Neutrophil (primary cell): ENCODE data around the gene DCST1.

Source experiments
- H3K27ac ChIP-seq: fragments of 200-600 bp; sonication (generic); 2 replicates; pipeline ENCODE4 v1.5.1; 2016; ENCODE audit warnings: mild to moderate bottlenecking, moderate library complexity
- H3K27me3 ChIP-seq: fragments of 200-600 bp; sonication (generic); 2 replicates; pipeline ENCODE4 v1.6.0; 2016; ENCODE audit warnings: mild to moderate bottlenecking
- H3K36me3 ChIP-seq: fragments of 200-600 bp; sonication (generic); 2 replicates; pipeline ENCODE4 v1.5.1; 2017
- H3K4me1 ChIP-seq, 2 experiments: fragments of 200-600 bp in 1 of 2; sonication (generic) in 1 of 2; 1 replicate in 1 of 2; 2 replicates in 1 of 2; pipeline versions ENCODE4 v1.5.1 to v1.6.1; 2013 to 2016; ENCODE audit warnings: low read depth in 1 of 2, low read length in 1 of 2, mild to moderate bottlenecking in 1 of 2, moderate library complexity in 1 of 2; ENCODE audit not compliant: control insufficient read depth in 1 of 2, insufficient read depth in 1 of 2
- H3K4me3 ChIP-seq, 2 experiments: fragments of 200-600 bp in 1 of 2; sonication (generic) in 1 of 2; 1 replicate in 1 of 2; 2 replicates in 1 of 2; pipeline ENCODE4 v1.5.1; 2013 to 2016; ENCODE audit warnings: low read depth in 1 of 2, low read length in 1 of 2, mild to moderate bottlenecking in 1 of 2, moderate library complexity in 1 of 2
- H3K9me3 ChIP-seq: fragments of 200-600 bp; sonication (generic); 2 replicates; pipeline ENCODE4 v1.5.1; 2016
- TF ChIP-seq, protein P1 (sequence below): fragments of 200-600 bp; sonication (generic); IDR thresholded peaks from 2 replicates; pipeline ENCODE4 v1.5.1; 2016; ENCODE audit warnings: antibody characterized with exemption

The DCST1 gene

DNA sequence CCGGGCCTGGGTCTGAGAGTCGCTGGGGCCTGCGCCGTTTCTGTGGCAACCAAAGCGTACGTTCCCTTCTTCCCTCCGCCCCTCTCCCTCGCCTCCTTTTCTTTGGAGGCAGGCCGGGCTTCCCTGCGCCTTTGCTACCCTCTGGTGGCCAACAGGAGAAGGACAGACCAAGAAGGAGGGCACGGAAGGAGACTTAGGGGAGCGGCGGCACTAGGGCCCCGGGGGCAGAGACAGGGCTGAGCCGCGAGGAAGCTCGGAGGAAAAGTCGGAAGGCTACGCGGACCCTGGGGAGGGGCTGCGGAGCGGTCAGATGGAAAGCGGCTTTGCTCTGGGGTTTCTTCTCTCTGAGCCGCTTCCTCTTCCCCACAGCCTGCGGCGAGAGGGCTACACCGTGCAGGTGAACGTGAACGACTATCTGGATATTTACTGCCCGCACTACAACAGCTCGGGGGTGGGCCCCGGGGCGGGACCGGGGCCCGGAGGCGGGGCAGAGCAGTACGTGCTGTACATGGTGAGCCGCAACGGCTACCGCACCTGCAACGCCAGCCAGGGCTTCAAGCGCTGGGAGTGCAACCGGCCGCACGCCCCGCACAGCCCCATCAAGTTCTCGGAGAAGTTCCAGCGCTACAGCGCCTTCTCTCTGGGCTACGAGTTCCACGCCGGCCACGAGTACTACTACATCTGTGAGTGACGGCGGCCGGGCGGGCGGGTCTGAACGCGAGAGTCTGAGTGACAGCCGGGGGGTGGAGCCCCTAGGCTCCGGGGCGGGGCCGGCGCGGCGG lies 51.3 kb downstream of the DCST1 start:
- Histone ChIP-seq H3K9me3 (no peaks in the 10 kb centered on the region), H3K4me3 (peak overlapping the region; percentile 75 to 90), H3K36me3 (no peaks in the 10 kb centered on the region), H3K27ac (peak overlapping the region; percentile 85), H3K27me3 (peaks cover 47% of the 10 kb centered on the region), H3K4me1 (peaks cover 48 to 57% of the 10 kb centered on the region in 2 experiments)
- TF ChIP-seq, protein P1, sequence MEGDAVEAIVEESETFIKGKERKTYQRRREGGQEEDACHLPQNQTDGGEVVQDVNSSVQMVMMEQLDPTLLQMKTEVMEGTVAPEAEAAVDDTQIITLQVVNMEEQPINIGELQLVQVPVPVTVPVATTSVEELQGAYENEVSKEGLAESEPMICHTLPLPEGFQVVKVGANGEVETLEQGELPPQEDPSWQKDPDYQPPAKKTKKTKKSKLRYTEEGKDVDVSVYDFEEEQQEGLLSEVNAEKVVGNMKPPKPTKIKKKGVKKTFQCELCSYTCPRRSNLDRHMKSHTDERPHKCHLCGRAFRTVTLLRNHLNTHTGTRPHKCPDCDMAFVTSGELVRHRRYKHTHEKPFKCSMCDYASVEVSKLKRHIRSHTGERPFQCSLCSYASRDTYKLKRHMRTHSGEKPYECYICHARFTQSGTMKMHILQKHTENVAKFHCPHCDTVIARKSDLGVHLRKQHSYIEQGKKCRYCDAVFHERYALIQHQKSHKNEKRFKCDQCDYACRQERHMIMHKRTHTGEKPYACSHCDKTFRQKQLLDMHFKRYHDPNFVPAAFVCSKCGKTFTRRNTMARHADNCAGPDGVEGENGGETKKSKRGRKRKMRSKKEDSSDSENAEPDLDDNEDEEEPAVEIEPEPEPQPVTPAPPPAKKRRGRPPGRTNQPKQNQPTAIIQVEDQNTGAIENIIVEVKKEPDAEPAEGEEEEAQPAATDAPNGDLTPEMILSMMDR = peak; percentile 96

DNA sequence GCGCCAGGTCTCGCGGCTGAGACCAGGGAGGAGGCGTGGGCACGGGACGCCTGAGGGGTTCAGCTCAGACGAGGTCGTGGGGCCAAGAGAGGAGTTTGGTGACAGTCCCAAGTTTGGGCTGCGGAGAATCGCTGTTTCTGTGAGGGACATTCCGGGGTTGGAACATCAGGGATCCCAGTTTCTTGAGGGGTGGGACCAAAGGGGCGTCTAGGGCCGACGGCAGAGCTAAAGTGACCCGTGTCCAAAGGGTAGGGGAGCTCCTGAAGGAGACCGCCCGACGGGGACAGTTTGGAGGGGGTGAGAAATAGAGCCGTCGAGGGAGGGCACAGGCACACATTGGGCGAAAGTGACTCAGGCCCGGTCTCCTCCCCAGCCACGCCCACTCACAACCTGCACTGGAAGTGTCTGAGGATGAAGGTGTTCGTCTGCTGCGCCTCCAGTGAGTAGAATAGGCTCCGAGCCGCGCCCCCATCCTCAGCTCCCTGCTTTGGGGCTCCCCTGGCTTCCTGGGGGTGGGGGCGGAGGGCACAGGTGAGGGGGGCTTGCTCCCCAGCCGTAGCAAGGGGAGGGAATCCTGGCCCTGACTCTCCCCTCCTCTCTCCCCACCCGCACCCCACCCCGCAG lies 52.0 kb downstream of the DCST1 start:
- Histone ChIP-seq H3K36me3 (no peaks in the 10 kb centered on the region), H3K9me3 (no peaks in the 10 kb centered on the region), H3K4me3 (peak overlapping the region; percentile 75 to 90), H3K27me3 (peaks cover 40% of the 10 kb centered on the region), H3K27ac (peak overlapping the region; percentile 85), H3K4me1 (peaks cover 46 to 50% of the 10 kb centered on the region in 2 experiments)
- TF ChIP-seq, protein P1 = no peak

DNA sequence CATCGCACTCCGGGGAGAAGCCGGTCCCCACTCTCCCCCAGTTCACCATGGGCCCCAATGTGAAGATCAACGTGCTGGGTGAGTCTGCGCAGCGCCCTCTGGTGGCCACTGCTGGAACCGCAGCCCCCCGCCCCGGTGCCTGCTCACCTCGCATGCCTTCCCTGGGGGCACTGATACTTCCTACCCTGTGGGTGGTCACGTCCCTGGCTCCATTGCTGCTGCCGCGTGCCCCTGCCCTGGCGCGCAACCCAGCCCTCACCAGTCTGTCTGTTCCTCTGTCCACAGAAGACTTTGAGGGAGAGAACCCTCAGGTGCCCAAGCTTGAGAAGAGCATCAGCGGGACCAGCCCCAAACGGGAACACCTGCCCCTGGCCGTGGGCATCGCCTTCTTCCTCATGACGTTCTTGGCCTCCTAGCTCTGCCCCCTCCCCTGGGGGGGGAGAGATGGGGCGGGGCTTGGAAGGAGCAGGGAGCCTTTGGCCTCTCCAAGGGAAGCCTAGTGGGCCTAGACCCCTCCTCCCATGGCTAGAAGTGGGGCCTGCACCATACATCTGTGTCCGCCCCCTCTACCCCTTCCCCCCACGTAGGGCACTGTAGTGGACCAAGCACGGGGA lies 52.6 kb downstream of the DCST1 start:
- Histone ChIP-seq H3K4me1 (peaks cover 40 to 44% of the 10 kb centered on the region in 2 experiments), H3K27me3 (peaks cover 33% of the 10 kb centered on the region), H3K27ac (no peak overlapping the region), H3K36me3 (no peaks in the 10 kb centered on the region), H3K4me3 (peak overlapping the region; percentile 75 to 90), H3K9me3 (no peaks in the 10 kb centered on the region)
- TF ChIP-seq, protein P1 = peak; percentile 96

DNA sequence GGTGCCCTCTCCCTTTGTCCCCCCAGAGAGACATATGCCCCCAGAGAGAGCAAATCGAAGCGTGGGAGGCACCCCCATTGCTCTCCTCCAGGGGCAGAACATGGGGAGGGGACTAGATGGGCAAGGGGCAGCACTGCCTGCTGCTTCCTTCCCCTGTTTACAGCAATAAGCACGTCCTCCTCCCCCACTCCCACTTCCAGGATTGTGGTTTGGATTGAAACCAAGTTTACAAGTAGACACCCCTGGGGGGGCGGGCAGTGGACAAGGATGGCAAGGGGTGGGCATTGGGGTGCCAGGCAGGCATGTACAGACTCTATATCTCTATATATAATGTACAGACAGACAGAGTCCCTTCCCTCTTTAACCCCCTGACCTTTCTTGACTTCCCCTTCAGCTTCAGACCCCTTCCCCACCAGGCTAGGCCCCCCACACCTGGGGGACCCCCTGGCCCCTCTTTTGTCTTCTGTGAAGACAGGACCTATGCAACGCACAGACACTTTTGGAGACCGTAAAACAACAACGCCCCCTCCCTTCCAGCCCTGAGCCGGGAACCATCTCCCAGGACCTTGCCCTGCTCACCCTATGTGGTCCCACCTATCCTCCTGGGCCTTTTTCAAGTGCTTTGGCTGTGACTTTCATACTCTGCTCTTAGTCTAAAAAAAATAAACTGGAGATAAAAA lies 53.4 kb downstream of the DCST1 start:
- TF ChIP-seq, protein P1 = no peak
- Histone ChIP-seq H3K36me3 (no peaks in the 10 kb centered on the region), H3K4me1 (peaks cover 32 to 41% of the 10 kb centered on the region in 2 experiments), H3K9me3 (no peaks in the 10 kb centered on the region), H3K27me3 (peaks cover 26% of the 10 kb centered on the region), H3K27ac (no peak overlapping the region), H3K4me3 (no peak overlapping the region)
